ENCODE data around the gene SCUBE1. TPM values are rescaled to one million over a fixed set of nuclear protein-coding genes. Genes with fewer than 3 reads are reported as not detected.

SCUBE1 gene
- total and polyA plus RNA-seq, 2 experiments from 2014 or later: 2.1 to 2.2 TPM

- H3K27me3 ChIP-seq: no peaks in the 10 kb centered on the region
- no peak overlapping the region for H3K4me2 ChIP-seq
- no peak overlapping the region for H3K27ac ChIP-seq
- no peak overlapping the region for H2AFZ ChIP-seq
- H3K36me3 ChIP-seq (replicated peaks; ENCODE audit: insufficient read depth, low read depth): no peaks in the 10 kb centered on the region
- no peaks in the 10 kb centered on the region for H3K79me2 ChIP-seq
- WGBS (ENCODE audit: low lambda C conversion rate, missing lambda C conversion rate): 94% methylated on average over 5 of the region's 5 CpGs
- H4K20me1 ChIP-seq (ENCODE audit: insufficient read depth, poor library complexity, severe bottlenecking): no peaks in the 10 kb centered on the region
- no peak for DNase-seq (ENCODE audit: low spot score)
- no peaks in the 10 kb centered on the region for H3K9me3 ChIP-seq (ENCODE audit: low read depth)
- TF ChIP-seq EZH2 (IDR thresholded peaks at IDR 0.05; ENCODE audit: borderline replicate concordance) (no peak), CTCF (IDR thresholded peaks at IDR 0.05; ENCODE audit: poor library complexity) (no peak), EZH2phosphoT487 (IDR thresholded peaks at IDR 0.05; ENCODE audit: low read depth, severe bottlenecking, unreplicated experiment) (no peak)
- peaks cover 11% of the 10 kb centered on the region for H3K4me1 ChIP-seq (ENCODE audit: insufficient read depth)
- no peaks in the 10 kb centered on the region for H3K9me2 ChIP-seq (replicated peaks; ENCODE audit: insufficient read depth)
- H3K4me3 ChIP-seq: no peak overlapping the region
Measured at GRCh38 chr22:43155789-43156188, 187.4 kb downstream of the SCUBE1 start.

GRCh38 chr22:43154887-43155536 lies 188.2 kb downstream of the SCUBE1 start:
- Histone ChIP-seq H3K9me3 (ENCODE audit: low read depth) (no peaks in the 10 kb centered on the region), H3K79me2 (no peaks in the 10 kb centered on the region), H3K9me2 (replicated peaks; ENCODE audit: insufficient read depth) (no peaks in the 10 kb centered on the region), H3K27ac (no peak overlapping the region), H3K36me3 (replicated peaks; ENCODE audit: insufficient read depth, low read depth) (no peaks in the 10 kb centered on the region), H2AFZ (no peak overlapping the region), H3K4me3 (no peak overlapping the region), H3K4me2 (no peak overlapping the region), H4K20me1 (ENCODE audit: insufficient read depth, poor library complexity, severe bottlenecking) (no peaks in the 10 kb centered on the region), H3K4me1 (ENCODE audit: insufficient read depth) (peaks cover 11% of the 10 kb centered on the region), H3K27me3 (no peaks in the 10 kb centered on the region)
- 88% methylated on average over 26 of the region's 27 CpGs for WGBS (ENCODE audit: low lambda C conversion rate, missing lambda C conversion rate)
- TF ChIP-seq EZH2phosphoT487 (IDR thresholded peaks at IDR 0.05; ENCODE audit: low read depth, severe bottlenecking, unreplicated experiment): no peak
- no peak for TF ChIP-seq CTCF (IDR thresholded peaks at IDR 0.05; ENCODE audit: poor library complexity)
- no peak for TF ChIP-seq EZH2 (IDR thresholded peaks at IDR 0.05; ENCODE audit: borderline replicate concordance)
- no peak for DNase-seq (ENCODE audit: low spot score)

- no peak overlapping the region for H3K27ac ChIP-seq
- peaks cover 11% of the 10 kb centered on the region for H3K4me1 ChIP-seq (ENCODE audit: insufficient read depth)
- no peak overlapping the region for H2AFZ ChIP-seq
- no peak for DNase-seq (ENCODE audit: low spot score)
- H3K79me2 ChIP-seq: no peaks in the 10 kb centered on the region
- no peaks in the 10 kb centered on the region for H3K27me3 ChIP-seq
- 93% methylated on average over 9 of the region's 9 CpGs for WGBS (ENCODE audit: low lambda C conversion rate, missing lambda C conversion rate)
- no peaks in the 10 kb centered on the region for H3K9me2 ChIP-seq (replicated peaks; ENCODE audit: insufficient read depth)
- no peak overlapping the region for H3K4me2 ChIP-seq
- H4K20me1 ChIP-seq (ENCODE audit: insufficient read depth, poor library complexity, severe bottlenecking): no peaks in the 10 kb centered on the region
- no peak for TF ChIP-seq EZH2 (IDR thresholded peaks at IDR 0.05; ENCODE audit: borderline replicate concordance)
- no peak for TF ChIP-seq CTCF (IDR thresholded peaks at IDR 0.05; ENCODE audit: poor library complexity)
- TF ChIP-seq EZH2phosphoT487 (IDR thresholded peaks at IDR 0.05; ENCODE audit: low read depth, severe bottlenecking, unreplicated experiment): no peak
- H3K36me3 ChIP-seq (replicated peaks; ENCODE audit: insufficient read depth, low read depth): no peaks in the 10 kb centered on the region
- H3K9me3 ChIP-seq (ENCODE audit: low read depth): no peaks in the 10 kb centered on the region
- H3K4me3 ChIP-seq: no peak overlapping the region
Measured at GRCh38 chr22:43153899-43154298, 189.3 kb downstream of the SCUBE1 start.
